Thoracic aorta (tissue), 2 donors: ENCODE data around the gene ATP2A3. TPM values are rescaled to one million over a fixed set of nuclear protein-coding genes. Genes with fewer than 3 reads are reported as not detected.

ENCODE experiments used
- ATAC-seq: fragments of 150-250 bp; one replicate; pipeline ENCODE4 v1.8.0; 2017; ENCODE audit warnings: low read depth; ENCODE audit not compliant: insufficient number of reproducible peaks, low FRiP score
- DNase-seq: peaks from one replicate; pipeline ENCODE4 v3.0.0-alpha.2; 2020; ENCODE audit warnings: low spot score
- H3K27ac ChIP-seq, 2 donors: fragments of 200-600 bp; sonication (generic); 1 replicate in 1 of 2; 2 replicates in 1 of 2; pipeline ENCODE4 v1.5.1; 2016; ENCODE audit warnings: mild to moderate bottlenecking in 2 of 2, moderate library complexity in 2 of 2
- H3K27me3 ChIP-seq: fragments of 200-600 bp; sonication (generic); replicated peaks from 2 replicates; pipeline ENCODE4 v1.6.0; 2016; ENCODE audit warnings: mild to moderate bottlenecking; ENCODE audit not compliant: insufficient read depth
- H3K36me3 ChIP-seq: fragments of 200-600 bp; sonication (generic); one replicate; pipeline ENCODE4 v1.5.1; 2016
- H3K4me1 ChIP-seq, 2 donors: fragments of 200-600 bp; sonication (generic); 1 replicate in 1 of 2; 2 replicates in 1 of 2; pipeline versions ENCODE4 v1.5.1 to v1.6.0; 2016; ENCODE audit warnings: low read depth in 2 of 2, mild to moderate bottlenecking in 1 of 2; ENCODE audit not compliant: control insufficient read depth in 1 of 2
- H3K4me3 ChIP-seq: fragments of 200-600 bp; sonication (generic); 2 replicates; pipeline ENCODE4 v1.5.1; 2016; ENCODE audit warnings: mild to moderate bottlenecking
- H3K9me3 ChIP-seq: fragments of 200-600 bp; sonication (generic); 2 replicates; pipeline ENCODE4 v1.5.1; 2016
- CTCF ChIP-seq: fragments of 200-600 bp; sonication (generic); IDR thresholded peaks from one replicate; pipeline ENCODE4 v1.5.1; 2019; ENCODE audit warnings: antibody characterized with exemption
- total RNA-seq, 2 donors: library from RNA; depleted of rRNA; stranded (reverse); fragments of >200 nt; gene quantifications; one replicate each; pipeline versions ENCODE4 v1.1.0 to v1.2.3, GENCODE V29; 2016

ATP2A3 gene
- total RNA-seq, 2 donors from 2014 or later: 37.2 to 50.4 TPM

- peaks cover 9 to 27% of the 10 kb centered on the region in 2 donors for H3K4me1 ChIP-seq
- H3K36me3 ChIP-seq: no peaks in the 10 kb centered on the region
- H3K27ac ChIP-seq: peak overlapping the region in 1 of 2 donors; percentile 10
- ATAC-seq (peak; percentile 51), DNase-seq (peak; percentile 47)
- peak overlapping the region; percentile 34 for H3K4me3 ChIP-seq
- H3K27me3 ChIP-seq: no peaks in the 10 kb centered on the region
- no peak for TF ChIP-seq CTCF
- H3K9me3 ChIP-seq: peaks cover 12% of the 10 kb centered on the region
These were observed 12.5 kb upstream of the ATP2A3 start for GRCh38 chr17:3976675-3977171.

GRCh38 chr17:3974980-3975379 lies 10.7 kb upstream of the ATP2A3 start:
- no peaks in the 10 kb centered on the region for H3K36me3 ChIP-seq
- ATAC-seq (no peak), DNase-seq (no peak)
- peaks cover 9 to 27% of the 10 kb centered on the region in 2 donors for H3K4me1 ChIP-seq
- no peak overlapping the region for H3K27ac ChIP-seq
- TF ChIP-seq CTCF: no peak
- H3K27me3 ChIP-seq: no peaks in the 10 kb centered on the region
- H3K4me3 ChIP-seq: no peak overlapping the region
- peaks cover 12% of the 10 kb centered on the region for H3K9me3 ChIP-seq

GRCh38 chr17:3974138-3974687 lies 10.0 kb upstream of the ATP2A3 start:
- no peak for TF ChIP-seq CTCF
- H3K4me1 ChIP-seq: peaks cover 9 to 27% of the 10 kb centered on the region in 2 donors
- DNase-seq (no peak), ATAC-seq (no peak)
- peaks cover 9% of the 10 kb centered on the region for H3K9me3 ChIP-seq
- H3K36me3 ChIP-seq: no peaks in the 10 kb centered on the region
- H3K4me3 ChIP-seq: no peak overlapping the region
- no peak overlapping the region for H3K27ac ChIP-seq
- no peaks in the 10 kb centered on the region for H3K27me3 ChIP-seq

- H3K27me3 ChIP-seq: no peaks in the 10 kb centered on the region
- no peak overlapping the region for H3K27ac ChIP-seq
- no peak for ATAC-seq
- no peak for DNase-seq
- H3K9me3 ChIP-seq: peaks cover 4% of the 10 kb centered on the region
- peaks cover 9 to 27% of the 10 kb centered on the region in 2 donors for H3K4me1 ChIP-seq
- no peaks in the 10 kb centered on the region for H3K36me3 ChIP-seq
- H3K4me3 ChIP-seq: no peak overlapping the region
- TF ChIP-seq CTCF: no peak
These were observed 9.4 kb upstream of the ATP2A3 start for GRCh38 chr17:3973495-3974137.

- Histone ChIP-seq H3K27ac (no peak overlapping the region), H3K36me3 (no peaks in the 10 kb centered on the region), H3K27me3 (no peaks in the 10 kb centered on the region), H3K4me3 (no peak overlapping the region), H3K9me3 (peaks cover 4% of the 10 kb centered on the region), H3K4me1 (peaks cover 9 to 21% of the 10 kb centered on the region in 2 donors)
- no peak for TF ChIP-seq CTCF
- ATAC-seq: no peak
- DNase-seq: no peak
These were observed 8.7 kb upstream of the ATP2A3 start for GRCh38 chr17:3972931-3973330.
